SK-N-MC (cell line): Measurements from ENCODE around the gene ANKRD36C.
"Not testable (repeated sequence)": the region's sequence is repeated elsewhere in the genome, so short reads cannot be mapped to it uniquely, and the experiment has no call there.

Experiments used
- EZH2 ChIP-seq: fragments of 200-600 bp; sonication (generic); IDR thresholded peaks from one replicate; pipeline ENCODE4 v1.6.1; 2017; ENCODE audit warnings: antibody characterized with exemption
- POLR2AphosphoS5 ChIP-seq: IDR thresholded peaks from 2 replicates; pipeline ENCODE4 v1.6.1; 2012; ENCODE audit warnings: mild to moderate bottlenecking, low read depth, low read length, borderline replicate concordance

DNA sequence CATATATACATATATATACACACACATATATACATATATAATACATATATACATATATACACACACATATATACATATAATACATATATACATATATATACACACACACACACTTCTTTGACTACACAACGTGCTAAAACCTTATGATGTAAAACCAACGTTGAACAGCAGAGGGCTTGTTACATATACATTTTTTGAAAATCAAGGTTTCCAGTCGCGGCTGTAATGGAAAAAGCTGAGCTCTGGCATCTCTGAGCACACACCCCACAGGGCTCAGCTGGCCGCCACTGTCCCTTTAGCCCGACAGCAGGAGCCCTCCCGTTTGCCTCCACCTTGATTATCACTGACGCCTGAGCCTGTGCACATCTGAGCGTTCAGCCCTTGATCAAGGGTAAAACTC lies 42.4 kb upstream of the ANKRD36C start:
- TF ChIP-seq EZH2, POLR2AphosphoS5: not testable (repeated sequence)
